Transverse colon (tissue), 4 donors: ENCODE data around the gene NDUFS3. TPM values are rescaled to one million over a fixed set of nuclear protein-coding genes. Genes with fewer than 3 reads are reported as not detected.

Experiments used
- DNase-seq: peaks from one replicate; pipeline ENCODE4 v3.0.0-alpha.2; 2019
- H3K27ac ChIP-seq, 4 donors: fragments of 200-600 bp; sonication (generic); 2 replicates each; pipeline ENCODE4 v1.5.1; 2016 to 2018; ENCODE audit warnings: inconsistent platforms in 4 of 4
- H3K27me3 ChIP-seq: fragments of 200-600 bp; sonication (generic); 2 replicates; pipeline ENCODE4 v1.5.1; 2017; ENCODE audit warnings: inconsistent platforms
- H3K36me3 ChIP-seq, 4 donors: fragments of 200-600 bp; sonication (generic); 2 replicates each; pipeline ENCODE4 v1.5.1; 2017 to 2019; ENCODE audit warnings: inconsistent platforms in 4 of 4
- H3K4me1 ChIP-seq, 4 donors: fragments of 200-600 bp; sonication (generic); 2 replicates each; pipeline ENCODE4 v1.5.1; 2017 to 2020; ENCODE audit warnings: inconsistent platforms in 4 of 4
- H3K4me3 ChIP-seq, 4 donors: fragments of 200-600 bp; sonication (generic); 1 replicate in 1 of 4; 2 replicates in 3 of 4; pipeline versions ENCODE4 v1.5.1 to v1.6.1; 2017 to 2019; ENCODE audit warnings: inconsistent platforms in 4 of 4
- H3K9me3 ChIP-seq, 2 donors: fragments of 200-600 bp; sonication (generic); 2 replicates each; pipeline ENCODE4 v1.5.1; 2017 to 2019; ENCODE audit warnings: inconsistent platforms in 2 of 2
- EP300 ChIP-seq: sonication (generic); formaldehyde crosslinking; IDR thresholded peaks from one replicate; pipeline ENCODE4 v1.6.1; 2017; ENCODE audit warnings: antibody characterized with exemption, low read depth
- POLR2A ChIP-seq: fragments of 450-650 bp; IDR thresholded peaks from one replicate; pipeline ENCODE4 v1.6.1; 2016; ENCODE audit warnings: antibody characterized with exemption, mild to moderate bottlenecking, moderate library complexity
- POLR2AphosphoS5 ChIP-seq, 3 donors: sonication (generic); formaldehyde crosslinking; IDR thresholded peaks; one replicate each; pipeline ENCODE4 v1.6.1; 2016; ENCODE audit warnings: antibody characterized with exemption in 3 of 3
- WGBS, 2 donors: methylation state at CpG; one replicate each; pipeline ENCODE4 v1.1.5; 2018; ENCODE audit warnings: low coverage in 1 of 2; 5-methylcytosine and 5-hydroxymethylcytosine counted together
- in situ Hi-C, 4 donors: fragments of 200-750 bp; cut with MboI; loops; one replicate each; pipeline versions ENCODE4 v1.15.0 to v1.15.1; 2017; ENCODE audit warnings: low sequenced_read_pairs in 3 of 4, low pct_ligation_motif_present in 1 of 4, low pct_unique_long_range_greater_than_20kb in 1 of 4
- intact Hi-C: fragments of 100-400 bp; cut with DNase I; formaldehyde crosslinking; loops from one replicate; pipeline ENCODE4 v1.15.1; 2023; ENCODE audit warnings: low total_unique reads
- total RNA-seq, 4 donors: library from RNA; depleted of rRNA; stranded (reverse); fragments of >200 nt; gene quantifications; one replicate each; pipeline ENCODE4 v1.1.0, GENCODE V29; 2016
- TF ChIP-seq, protein P1 (sequence below), 5 experiments: fragments of 200-600 bp in 3 of 5; fragments of 450-650 bp in 2 of 5; sonication (generic) in 3 of 5; IDR thresholded peaks; 1 replicate in 2 of 5; 2 replicates in 3 of 5; pipeline ENCODE4 v1.5.1; 2016 to 2017; ENCODE audit warnings: antibody characterized with exemption in 5 of 5, inconsistent platforms in 3 of 5, mild to moderate bottlenecking in 2 of 5, moderate library complexity in 1 of 5

Gene NDUFS3
- total RNA-seq, 4 donors from 2014 or later = 72.6 to 256 (median 213) TPM

DNA sequence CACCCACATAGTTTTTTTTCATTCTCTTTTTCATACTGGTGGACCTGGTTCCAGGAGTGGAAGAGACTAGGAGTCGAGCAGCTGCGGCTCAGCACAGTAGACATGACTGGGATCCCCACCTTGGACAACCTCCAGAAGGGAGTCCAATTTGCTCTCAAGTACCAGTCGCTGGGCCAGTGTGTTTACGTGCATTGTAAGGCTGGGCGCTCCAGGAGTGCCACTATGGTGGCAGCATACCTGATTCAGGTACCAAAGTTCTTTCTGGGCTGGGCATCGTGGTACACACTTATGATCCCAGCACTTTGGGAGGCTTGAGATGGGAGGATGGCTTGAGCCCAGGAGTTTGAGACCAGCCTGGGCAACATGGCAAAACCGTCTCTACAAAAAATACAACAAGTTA lies 9.2 kb upstream of the NDUFS3 start:
- H3K27ac ChIP-seq = no peak overlapping the region
- in situ Hi-C loops (loop anchor here in 1 of 4 donors (25.0 kb wide), 1 partner anchor 107 kb away; no protein-coding TSS in a partner anchor), intact Hi-C loops (no loop called here)
- 95 to 97% methylated on average over 4 to 7 of the region's 7 CpGs for WGBS, 2 donors
- H3K9me3 ChIP-seq = no peaks in the 10 kb centered on the region
- no peak overlapping the region for H3K4me3 ChIP-seq
- no peak for DNase-seq
- TF ChIP-seq EP300 = no peak
- TF ChIP-seq, protein P1, sequence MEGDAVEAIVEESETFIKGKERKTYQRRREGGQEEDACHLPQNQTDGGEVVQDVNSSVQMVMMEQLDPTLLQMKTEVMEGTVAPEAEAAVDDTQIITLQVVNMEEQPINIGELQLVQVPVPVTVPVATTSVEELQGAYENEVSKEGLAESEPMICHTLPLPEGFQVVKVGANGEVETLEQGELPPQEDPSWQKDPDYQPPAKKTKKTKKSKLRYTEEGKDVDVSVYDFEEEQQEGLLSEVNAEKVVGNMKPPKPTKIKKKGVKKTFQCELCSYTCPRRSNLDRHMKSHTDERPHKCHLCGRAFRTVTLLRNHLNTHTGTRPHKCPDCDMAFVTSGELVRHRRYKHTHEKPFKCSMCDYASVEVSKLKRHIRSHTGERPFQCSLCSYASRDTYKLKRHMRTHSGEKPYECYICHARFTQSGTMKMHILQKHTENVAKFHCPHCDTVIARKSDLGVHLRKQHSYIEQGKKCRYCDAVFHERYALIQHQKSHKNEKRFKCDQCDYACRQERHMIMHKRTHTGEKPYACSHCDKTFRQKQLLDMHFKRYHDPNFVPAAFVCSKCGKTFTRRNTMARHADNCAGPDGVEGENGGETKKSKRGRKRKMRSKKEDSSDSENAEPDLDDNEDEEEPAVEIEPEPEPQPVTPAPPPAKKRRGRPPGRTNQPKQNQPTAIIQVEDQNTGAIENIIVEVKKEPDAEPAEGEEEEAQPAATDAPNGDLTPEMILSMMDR (IDR thresholded peaks at IDR 0.05) = no peak
- no peaks in the 10 kb centered on the region for H3K27me3 ChIP-seq
- peaks cover 0 to 16% (median 5%) of the 10 kb centered on the region in 4 donors for H3K36me3 ChIP-seq
- H3K4me1 ChIP-seq = peaks cover 0 to 17% (median 8%) of the 10 kb centered on the region in 4 donors

GRCh38 chr11:47570651-47571356 lies 8.1 kb upstream of the NDUFS3 start:
- no peak for DNase-seq
- no peak overlapping the region for H3K4me3 ChIP-seq
- H3K9me3 ChIP-seq = no peaks in the 10 kb centered on the region
- H3K36me3 ChIP-seq = peaks cover 0 to 16% (median 5%) of the 10 kb centered on the region in 4 donors
- 88 to 89% methylated on average over 3 of the region's 3 CpGs for WGBS, 2 donors
- intact Hi-C loops = no loop called here
- TF ChIP-seq EP300 (no peak), POLR2A (no peak), POLR2AphosphoS5 (IDR thresholded peaks at IDR 0.05) (no peak)
- TF ChIP-seq, protein P1 (IDR thresholded peaks at IDR 0.05) = no peak
- no peaks in the 10 kb centered on the region for H3K27me3 ChIP-seq
- in situ Hi-C loops = loop anchor here in 1 of 4 donors (25.0 kb wide), 1 partner anchor 109 kb away; no protein-coding TSS in a partner anchor
- H3K4me1 ChIP-seq = peaks cover 0 to 12% (median 2%) of the 10 kb centered on the region in 4 donors
- H3K27ac ChIP-seq = no peak overlapping the region

- H3K36me3 ChIP-seq = peaks cover 0 to 16% (median 5%) of the 10 kb centered on the region in 4 donors
- in situ Hi-C loops = loop anchor here in 1 of 4 donors (25.0 kb wide), 1 partner anchor 109 kb away; no protein-coding TSS in a partner anchor
These were observed 7.5 kb upstream of the NDUFS3 start for GRCh38 chr11:47571357-47571729.

DNA sequence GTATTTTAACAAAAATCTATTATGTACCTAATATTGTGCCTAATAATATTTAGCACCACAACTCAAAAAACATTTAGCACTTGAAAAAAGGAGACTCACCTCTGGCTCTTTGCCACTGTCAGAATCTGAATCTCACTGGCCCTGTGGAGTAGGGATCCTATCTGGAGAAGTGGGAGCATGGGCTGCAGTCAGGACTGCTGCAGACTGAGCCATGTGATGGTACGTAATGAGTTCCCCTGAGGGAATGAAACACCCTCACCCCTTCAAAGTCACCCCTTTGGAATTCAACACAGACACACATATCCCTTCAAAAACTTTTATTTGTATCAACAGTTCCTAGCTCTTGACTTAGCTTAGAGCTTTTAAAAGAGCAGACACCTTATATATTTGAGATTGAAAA lies 7.0 kb upstream of the NDUFS3 start:
- no peaks in the 10 kb centered on the region for H3K27me3 ChIP-seq
- DNase-seq = no peak
- peaks cover 0 to 16% (median 5%) of the 10 kb centered on the region in 4 donors for H3K36me3 ChIP-seq
- in situ Hi-C loops = loop anchor here in 1 of 4 donors (25.0 kb wide), 1 partner anchor 110 kb away; no protein-coding TSS in a partner anchor
- H3K4me1 ChIP-seq = peaks cover 0 to 3% (median 0%) of the 10 kb centered on the region in 4 donors
- no peak for TF ChIP-seq EP300
- TF ChIP-seq, protein P1 (IDR thresholded peaks at IDR 0.05) = no peak
- TF ChIP-seq POLR2AphosphoS5 (IDR thresholded peaks at IDR 0.05) = no peak
- TF ChIP-seq POLR2A = no peak
- H3K4me3 ChIP-seq = no peak overlapping the region
- intact Hi-C loops = no loop called here
- no peaks in the 10 kb centered on the region for H3K9me3 ChIP-seq
- no peak overlapping the region for H3K27ac ChIP-seq
- WGBS, 2 donors = 96% methylated on average over 1 of the region's 1 CpG; no CpG with 5 or more reads in 1 of the 2 donors

More at GRCh38 chr11:47571357-47571729, 7.5 kb upstream of the NDUFS3 start:
- Histone ChIP-seq H3K4me3 (no peak overlapping the region), H3K4me1 (peaks cover 0 to 9% (median 0%) of the 10 kb centered on the region in 4 donors), H3K27me3 (no peaks in the 10 kb centered on the region), H3K9me3 (no peaks in the 10 kb centered on the region), H3K27ac (no peak overlapping the region)
- DNase-seq = no peak
- WGBS, 2 donors = 70 to 93% methylated on average over 2 to 4 of the region's 4 CpGs
- intact Hi-C loops = no loop called here
- TF ChIP-seq, protein P1 (IDR thresholded peaks at IDR 0.05) = no peak
- TF ChIP-seq POLR2A = no peak
- no peak for TF ChIP-seq POLR2AphosphoS5 (IDR thresholded peaks at IDR 0.05)
- no peak for TF ChIP-seq EP300
